ENCODE measurements around the gene TP63.

TP63 gene

GRCh38 chr3:189883113-189883753, 252.0 kb downstream of the TP63 start:
- DNase-seq = no peak

GRCh38 chr3:189890496-189890895, 259.3 kb downstream of the TP63 start:
- no peak for DNase-seq

GRCh38 chr3:189896533-189896932, 265.3 kb downstream of the TP63 start:
- no peak for DNase-seq

DNA sequence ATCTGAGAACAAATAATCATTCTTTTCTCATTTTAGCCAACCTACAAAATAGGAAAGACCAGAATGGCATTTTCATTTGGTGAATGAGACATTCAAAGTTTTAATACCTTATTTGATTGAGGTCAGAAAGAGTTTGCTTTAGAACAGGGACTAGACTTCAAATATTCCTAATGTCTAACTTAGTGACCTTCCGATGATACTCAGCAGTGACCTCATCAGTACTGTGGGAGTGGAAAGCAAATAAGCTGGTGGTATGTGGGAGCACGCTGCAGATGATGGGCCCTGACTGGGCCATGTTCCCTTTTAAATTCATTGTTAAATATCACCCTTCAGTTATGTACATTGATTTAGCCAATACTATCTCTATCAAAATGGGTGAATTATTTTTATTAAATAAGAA, 266.2 kb downstream of the TP63 start:
- DNase-seq = no peak

DNA sequence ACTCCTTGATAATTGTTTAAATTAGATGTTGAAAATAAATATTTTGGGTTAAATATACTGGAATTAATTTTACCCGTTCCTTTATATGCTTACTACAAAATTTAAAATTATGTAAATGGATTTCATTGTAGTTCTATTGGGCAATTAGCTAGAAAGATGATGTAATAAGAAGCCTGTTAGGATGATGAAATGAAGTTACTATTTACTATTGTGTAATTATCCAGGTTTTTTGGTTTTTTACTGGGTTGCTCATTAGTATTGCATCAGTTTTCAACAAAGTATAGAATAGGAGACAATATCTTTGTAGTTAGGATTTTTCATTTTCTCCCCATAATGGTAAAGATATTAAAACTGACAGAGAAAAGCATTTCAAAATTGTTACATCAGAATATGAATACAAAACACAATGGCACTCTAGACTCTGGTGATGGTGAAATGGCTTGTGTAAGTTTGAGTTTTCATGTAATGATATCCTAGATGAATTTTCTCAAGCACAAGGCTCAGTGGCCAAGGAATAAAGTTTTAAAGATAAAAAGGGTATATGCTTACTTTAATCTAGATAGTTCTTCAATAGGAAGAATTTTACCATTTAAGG, 267.5 kb downstream of the TP63 start:
- DNase-seq = no peak

DNA sequence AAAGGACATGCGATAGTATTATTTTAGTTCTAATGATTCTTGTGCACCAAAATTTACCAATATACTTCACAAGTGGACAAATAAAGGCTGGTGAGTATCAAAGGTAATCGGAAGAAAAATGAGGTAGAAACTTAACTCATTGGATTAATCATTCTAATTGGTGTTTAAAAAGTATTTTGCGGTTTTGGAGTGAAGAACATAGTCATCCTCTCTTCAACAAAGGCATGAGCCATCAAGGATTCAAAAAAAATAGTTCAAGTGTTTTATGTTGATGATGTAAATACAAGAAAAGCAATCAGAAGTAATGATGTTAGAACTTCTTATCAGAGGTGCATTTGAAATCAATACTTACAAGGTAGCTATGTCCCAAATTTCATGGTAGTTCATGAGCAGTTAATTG, 268.0 kb downstream of the TP63 start:
- no peak for DNase-seq

- no peak for DNase-seq
These were observed 269.4 kb downstream of the TP63 start for GRCh38 chr3:189900578-189900977.

DNA sequence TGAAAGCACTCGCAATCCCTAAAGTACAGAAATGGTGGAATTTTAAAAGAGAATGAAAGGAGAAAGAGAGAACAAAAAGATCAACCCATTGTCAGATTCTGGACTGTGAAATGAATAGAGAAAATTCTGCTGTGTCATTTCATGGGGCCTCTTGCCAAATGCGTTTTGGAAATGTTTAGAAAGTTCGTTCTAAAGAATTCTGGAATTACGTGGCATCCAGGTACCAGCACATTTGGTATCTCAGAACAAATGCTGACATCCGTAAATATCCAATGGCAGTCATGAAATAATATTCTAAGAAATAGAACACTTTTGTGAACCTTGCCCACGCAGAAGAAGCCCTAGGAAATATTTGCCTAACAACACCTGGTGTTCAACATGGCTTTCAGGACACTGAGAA, 270.3 kb downstream of the TP63 start:
- DNase-seq = no peak

DNA sequence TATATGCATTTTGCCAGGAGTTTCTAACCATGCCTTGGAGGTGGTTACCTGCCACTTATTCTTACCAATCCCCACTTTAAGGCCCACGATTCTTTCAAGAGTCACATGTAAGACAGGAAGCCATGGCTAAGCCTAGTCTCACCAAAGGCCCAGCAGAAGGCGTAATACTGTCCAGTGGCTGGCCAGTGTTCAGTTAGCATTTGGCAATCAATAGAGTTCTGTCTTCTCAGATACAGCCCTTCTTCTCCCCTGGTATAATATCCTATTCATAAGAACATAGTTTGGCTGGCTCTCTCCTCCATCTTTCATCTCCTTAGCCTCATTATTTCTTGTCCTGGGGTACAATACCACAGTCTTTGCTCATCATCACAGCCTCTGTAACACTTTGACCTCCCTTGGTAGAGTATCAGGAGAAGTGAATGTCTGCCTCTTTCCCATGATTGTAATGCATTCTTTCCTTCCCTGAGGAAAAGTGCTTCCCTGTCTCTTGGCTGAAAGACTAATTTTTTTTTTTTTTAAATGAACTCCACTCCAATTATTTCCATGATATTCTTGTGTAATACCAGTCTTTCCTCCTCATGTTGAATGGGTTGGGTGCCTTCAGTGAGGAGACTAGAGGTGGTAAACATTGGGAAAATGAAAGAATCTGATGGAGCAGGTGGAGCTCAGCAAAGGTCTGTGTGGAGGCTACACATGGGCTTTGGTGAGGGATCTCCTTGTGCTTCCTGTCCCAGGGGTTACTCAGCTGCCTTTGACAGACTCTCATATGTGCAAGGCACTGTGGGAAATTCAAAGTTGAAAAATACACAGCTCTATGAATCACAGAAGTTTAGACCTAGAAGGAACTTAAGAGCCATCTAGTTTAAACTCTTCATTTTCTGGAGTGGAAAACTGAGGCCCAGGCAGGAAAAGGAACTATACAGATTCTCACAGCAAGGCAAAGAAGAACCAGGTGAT, 271.3 kb downstream of the TP63 start:
- no peak for DNase-seq

- no peak for DNase-seq
These were observed 272.5 kb downstream of the TP63 start for GRCh38 chr3:189903562-189904250.

DNA sequence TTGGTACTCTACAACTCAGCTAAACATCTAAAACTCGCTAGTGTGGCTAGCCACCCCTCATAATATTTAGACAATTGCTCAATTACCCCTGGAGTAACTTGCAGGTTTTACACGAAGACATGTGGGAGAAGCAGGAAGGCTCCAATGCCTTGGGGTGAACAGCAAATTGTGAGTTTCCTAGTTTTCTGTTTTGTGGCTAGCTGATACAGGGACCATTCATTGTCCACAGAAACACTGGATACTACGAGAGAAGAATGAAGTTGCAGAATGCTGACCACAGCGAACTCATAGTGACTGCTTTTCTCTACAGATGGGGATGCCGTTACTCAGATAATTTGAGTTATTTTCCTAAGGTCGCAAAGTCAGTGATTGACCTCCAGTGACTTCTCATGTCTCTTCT, 276.6 kb downstream of the TP63 start:
- DNase-seq = no peak

DNA sequence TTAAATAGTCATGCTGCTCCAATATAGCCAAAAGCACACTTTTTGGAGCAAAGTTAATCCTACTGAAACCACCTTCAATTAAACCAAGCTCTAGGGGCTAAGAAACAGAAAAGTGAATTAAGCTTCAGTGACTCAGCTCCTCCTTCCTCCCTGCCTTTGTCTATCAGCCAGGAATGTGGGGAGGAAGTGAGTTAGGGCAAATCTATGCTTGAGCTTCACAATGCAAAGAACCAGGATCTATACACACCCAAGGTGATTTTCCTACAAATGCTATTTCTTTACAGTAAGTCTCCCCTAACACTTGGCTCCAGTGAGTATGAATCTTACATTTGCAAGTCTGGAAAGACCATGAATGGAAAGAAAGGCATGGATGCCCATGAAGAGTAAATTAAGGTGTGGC, 277.5 kb downstream of the TP63 start:
- no peak for DNase-seq

GRCh38 chr3:189909139-189909538, 277.9 kb downstream of the TP63 start:
- no peak for DNase-seq

- DNase-seq = no peak
These were observed 278.4 kb downstream of the TP63 start for GRCh38 chr3:189909573-189909972.

- DNase-seq = no peak
These were observed 279.8 kb downstream of the TP63 start for GRCh38 chr3:189911001-189911400.

- DNase-seq = no peak
These were observed 283.6 kb downstream of the TP63 start for GRCh38 chr3:189914799-189915198.

GRCh38 chr3:189921770-189922169, 290.6 kb downstream of the TP63 start:
- no peak for DNase-seq

DNA sequence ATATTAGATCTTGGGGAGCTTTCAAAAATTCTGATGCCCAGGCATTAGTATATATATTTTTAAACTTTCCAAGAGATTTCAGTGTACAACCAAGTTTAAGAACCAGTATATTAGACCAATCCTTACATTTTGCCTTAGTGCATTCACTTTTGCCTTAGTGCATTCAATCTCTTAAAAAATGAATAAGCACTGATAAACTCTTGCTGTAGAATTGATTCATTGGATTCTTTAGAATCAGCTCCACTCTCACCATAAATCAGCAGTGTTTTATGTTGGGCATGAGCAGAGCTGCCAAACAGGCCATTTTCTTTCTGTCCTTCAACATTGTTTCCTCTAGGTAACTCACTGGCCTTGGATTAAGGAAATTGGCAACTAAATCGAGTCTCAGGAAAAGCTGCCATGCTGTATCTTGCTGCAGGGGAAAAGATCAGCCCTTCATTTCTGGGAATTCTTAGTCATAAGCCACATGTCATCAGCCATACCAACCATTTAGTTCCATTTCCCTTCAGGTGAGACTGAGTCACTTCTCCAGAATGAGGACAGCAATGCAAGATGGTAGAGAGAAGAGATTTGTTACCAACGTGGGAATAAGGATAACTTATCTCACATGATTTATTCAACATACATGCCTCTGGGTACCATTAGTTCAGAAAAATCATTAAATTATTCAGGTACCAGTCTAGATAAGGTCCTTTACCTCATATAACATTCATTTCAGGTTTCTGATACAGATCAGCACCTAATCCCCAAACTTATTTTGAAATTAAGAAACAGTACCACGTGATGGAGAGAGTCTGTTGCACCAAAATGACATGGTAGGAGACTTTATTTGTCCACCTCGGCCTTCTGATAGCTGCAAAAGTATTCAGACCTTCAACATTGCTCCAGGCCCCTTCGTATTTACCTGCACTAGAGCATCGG, 297.0 kb downstream of the TP63 start:
- DNase-seq = no peak

- no peak for DNase-seq
These were observed 305.2 kb downstream of the TP63 start for GRCh38 chr3:189936201-189936945.

DNA sequence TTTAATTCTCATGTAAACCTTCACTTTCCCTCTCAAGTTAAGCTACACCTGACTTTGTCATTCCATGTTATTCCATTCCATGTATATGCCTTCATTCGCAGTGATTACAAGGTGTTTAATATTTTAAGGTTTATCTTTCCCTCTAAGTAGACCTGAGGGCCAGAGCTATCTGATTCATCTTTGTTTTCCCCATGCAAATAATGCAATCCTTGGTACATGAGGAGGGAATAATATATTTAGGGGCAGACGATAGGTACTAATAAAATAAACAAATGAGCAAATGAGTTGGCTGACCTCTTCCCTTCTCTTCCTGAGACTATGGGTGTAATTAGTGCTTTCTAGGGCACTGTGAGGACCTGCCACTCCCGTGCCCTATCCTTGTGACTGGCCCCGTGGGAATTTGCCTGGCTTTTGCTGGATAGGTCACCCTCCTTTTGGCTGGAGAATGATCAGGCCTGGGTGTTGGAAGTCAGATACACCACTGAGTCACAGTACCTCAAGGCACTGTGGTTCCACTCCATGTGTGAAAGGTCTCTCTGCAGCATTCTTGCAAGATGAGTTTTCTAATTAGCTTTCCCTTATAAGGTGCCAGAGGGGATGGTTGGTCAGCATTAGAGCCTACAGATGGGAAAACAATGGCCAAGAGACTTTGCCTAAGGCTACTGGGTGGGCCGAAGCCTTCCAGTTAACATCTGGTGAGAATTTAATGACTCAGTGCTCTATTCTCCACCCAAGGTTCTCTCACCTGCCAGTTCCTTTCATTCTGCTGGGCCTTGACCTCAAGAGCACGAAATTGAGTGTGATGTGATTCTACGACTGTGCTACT, 306.3 kb downstream of the TP63 start:
- no peak for DNase-seq

- DNase-seq = no peak
These were observed 309.9 kb downstream of the TP63 start for GRCh38 chr3:189941125-189941524.

All from activated CD4-positive, alpha-beta T cell treated with anti-CD3 and anti-CD28 coated beads, Interleukin-2, amount 50 U/mL, for 1 hour (primary cell).